ENCODE results near the gene SAMD4B. TPM values are rescaled to one million over a fixed set of nuclear protein-coding genes. Genes with fewer than 3 reads are reported as not detected.

The SAMD4B gene
- total RNA-seq, 1 experiment from 2014 or later, result 164 TPM

GRCh38 chr19:39332293-39332692 is 9.9 kb upstream of the SAMD4B start:
- peaks cover 11% of the 10 kb centered on the region for H3K4me1 Mint-ChIP-seq
- no peak overlapping the region for H3K27ac Mint-ChIP-seq
- no peak overlapping the region for H3K4me3 Mint-ChIP-seq
- CTCF ChIA-PET, result interaction anchor here (2.2 kb wide), 1 partner anchor 120 kb away, joined by 8 read pairs; no protein-coding TSS in a partner anchor
- no peaks in the 10 kb centered on the region for H3K9me3 Mint-ChIP-seq
- DNase-seq (ENCODE audit: low spot score), result no peak
- POLR2A ChIA-PET, result interaction anchor here (0.7 kb wide), 2 partner anchors 19 to 74 kb away, joined by 3 read pairs; no protein-coding TSS in a partner anchor
- TF ChIP-seq PRRX2 (CRISPR knock-in tag; IDR thresholded peaks at IDR 0.05), result no peak
- no peak for TF ChIP-seq ZNF317 (CRISPR knock-in tag; IDR thresholded peaks at IDR 0.05; ENCODE audit: borderline replicate concordance, low read depth)
- TF ChIP-seq CDX4 (CRISPR knock-in tag; IDR thresholded peaks at IDR 0.05; ENCODE audit: borderline replicate concordance), result no peak
- no peak for TF ChIP-seq HMGXB4 (CRISPR knock-in tag; IDR thresholded peaks at IDR 0.05)
- TF ChIP-seq ZMAT4 (CRISPR knock-in tag; IDR thresholded peaks at IDR 0.05), result no peak
- TF ChIP-seq ZNF425 (CRISPR knock-in tag; conservative IDR thresholded peaks at IDR 0.05), result no peak
- TF ChIP-seq NR2C2 (CRISPR knock-in tag; IDR thresholded peaks at IDR 0.05), result no peak
- TF ChIP-seq FOXP4 (CRISPR knock-in tag; IDR thresholded peaks at IDR 0.05), result no peak
- TF ChIP-seq MAX (CRISPR knock-in tag; IDR thresholded peaks at IDR 0.05), result no peak
- no peak for TF ChIP-seq ZNF396 (CRISPR knock-in tag; IDR thresholded peaks at IDR 0.05; ENCODE audit: borderline replicate concordance)
- TF ChIP-seq ZNF423 (CRISPR knock-in tag; IDR thresholded peaks at IDR 0.05), result no peak
- TF ChIP-seq NFYB (CRISPR knock-in tag; conservative IDR thresholded peaks at IDR 0.05; ENCODE audit: low read depth), result no peak
- TF ChIP-seq KAT7 (CRISPR knock-in tag; IDR thresholded peaks at IDR 0.05; ENCODE audit: borderline replicate concordance), result no peak
- TF ChIP-seq NR3C1 (CRISPR knock-in tag; conservative IDR thresholded peaks at IDR 0.05; ENCODE audit: low read depth), result no peak
- no peak for TF ChIP-seq IRF2 (CRISPR knock-in tag; IDR thresholded peaks at IDR 0.05; ENCODE audit: borderline replicate concordance, low read depth)
- no peak for TF ChIP-seq ZNF281 (CRISPR knock-in tag; IDR thresholded peaks at IDR 0.05)
- TF ChIP-seq AR (CRISPR knock-in tag; IDR thresholded peaks at IDR 0.05), result no peak
- TF ChIP-seq E2F4 (CRISPR knock-in tag; IDR thresholded peaks at IDR 0.05; ENCODE audit: borderline replicate concordance, low read depth), result no peak
- TF ChIP-seq STAT6 (CRISPR knock-in tag; conservative IDR thresholded peaks at IDR 0.05; ENCODE audit: low read depth), result no peak
- TF ChIP-seq SMAD4 (CRISPR knock-in tag; IDR thresholded peaks at IDR 0.05), result no peak
- no peaks in the 10 kb centered on the region for H3K36me3 Mint-ChIP-seq
- ATAC-seq, result no peak
- peaks cover 22% of the 10 kb centered on the region for H3K27me3 Mint-ChIP-seq (ENCODE audit: low read depth)

All from WTC11 (cell line).